ENCODE data around the gene RGS13. TPM values are rescaled to one million over a fixed set of nuclear protein-coding genes. Genes with fewer than 3 reads are reported as not detected.

Gene RGS13
- total and polyA plus RNA-seq, 4 donors = 0.10 to 0.11 (median 0.11) TPM; not detected in 1

Other genes with a start within 250 kb of the RGS13 start
- gene RGS1, start 60.4 kb upstream of the RGS13 start, total RNA-seq = 100 to 1,000 TPM in 1 of 2 donors, 10 to 100 TPM in 1; 13.6 to 107 TPM
- 10 to 100 TPM; 13.1 to 16.9 TPM for gene RGS1, start 60.4 kb upstream of the RGS13 start, polyA plus RNA-seq (ENCODE audit: insufficient read length in 2 of 2)
- 10 to 100 TPM; 32.4 to 81.8 TPM for gene RGS2, start 172.9 kb downstream of the RGS13 start, total RNA-seq
- 10 to 100 TPM; 30.5 to 36.7 TPM for gene RGS2, start 172.9 kb downstream of the RGS13 start, polyA plus RNA-seq (ENCODE audit: insufficient read length in 2 of 2)